Osteoblast (primary cell): Measurements from ENCODE around the gene ARMC12. TPM values are rescaled to one million over a fixed set of nuclear protein-coding genes. Genes with fewer than 3 reads are reported as not detected.

ENCODE experiments used
- DNase-seq: peaks from one replicate; pipeline ENCODE4 v3.0.0; 2011; ENCODE audit warnings: low spot score, mixed read lengths; ENCODE audit not compliant: insufficient read length; ENCODE audit errors: missing footprints
- H2AFZ ChIP-seq: 2 replicates; pipeline ENCODE4 v1.6.0; 2011; ENCODE audit warnings: mild to moderate bottlenecking, low read length
- H3K27ac ChIP-seq: 2 replicates; pipeline ENCODE4 v1.5.1; 2011; ENCODE audit warnings: mild to moderate bottlenecking, low read depth, low read length, moderate library complexity
- H3K27me3 ChIP-seq: 2 replicates; pipeline ENCODE4 v1.6.0; 2012; ENCODE audit warnings: mild to moderate bottlenecking, control low read depth, inconsistent platforms, low read length, moderate library complexity; ENCODE audit not compliant: insufficient read depth
- H3K36me3 ChIP-seq: 2 replicates; pipeline ENCODE4 v1.5.1; 2011; ENCODE audit warnings: mild to moderate bottlenecking, low read length, control low read depth, moderate library complexity; ENCODE audit not compliant: insufficient read depth
- H3K4me1 ChIP-seq: 2 replicates; pipeline ENCODE4 v1.5.1; 2011; ENCODE audit warnings: mild to moderate bottlenecking, low read length, control low read depth, moderate library complexity; ENCODE audit not compliant: insufficient read depth
- H3K4me2 ChIP-seq: 2 replicates; pipeline ENCODE4 v1.6.0; 2011; ENCODE audit warnings: mild to moderate bottlenecking, low read length; ENCODE audit not compliant: insufficient read depth
- H3K4me3 ChIP-seq: fragments of 200-600 bp; sonication (generic); 3 replicates; pipeline ENCODE4 v1.5.1; 2012; ENCODE audit warnings: mild to moderate bottlenecking, low read length, inconsistent platforms; ENCODE audit not compliant: insufficient read depth
- H3K79me2 ChIP-seq: 2 replicates; pipeline ENCODE4 v1.6.0; 2012; ENCODE audit warnings: mild to moderate bottlenecking, low read length, control low read depth, inconsistent platforms; ENCODE audit not compliant: insufficient read depth
- H3K9me3 ChIP-seq: 2 replicates; pipeline ENCODE4 v1.5.1; 2011; ENCODE audit warnings: low read depth, low read length, control low read depth
- H4K20me1 ChIP-seq: 2 replicates; pipeline ENCODE4 v1.6.0; 2012; ENCODE audit warnings: mild to moderate bottlenecking, low read length, control low read depth; ENCODE audit not compliant: insufficient read depth
- CTCF ChIP-seq: IDR thresholded peaks from 2 replicates; pipeline ENCODE4 v1.5.1; 2011; ENCODE audit warnings: mild to moderate bottlenecking, low read depth, low read length, moderate library complexity; ENCODE audit errors: extremely low read depth
- total RNA-seq: library from RNA; depleted of rRNA; stranded (reverse); fragments of >200 nt; gene quantifications from 2 replicates; pipeline ENCODE4 v1.2.3, GENCODE V29; 2012

ARMC12 gene
- total RNA-seq, 1 donor, result 0.36 TPM

GRCh38 chr6:35782424-35782823, 45.6 kb downstream of the ARMC12 start:
- H3K4me3 ChIP-seq, result no peak overlapping the region
- H3K27ac ChIP-seq, result no peak overlapping the region
- H3K27me3 ChIP-seq, result peaks cover 26% of the 10 kb centered on the region
- no peak overlapping the region for H3K4me2 ChIP-seq
- no peaks in the 10 kb centered on the region for H3K4me1 ChIP-seq
- no peak for TF ChIP-seq CTCF
- H3K79me2 ChIP-seq, result no peaks in the 10 kb centered on the region
- no peak overlapping the region for H2AFZ ChIP-seq
- no peak for DNase-seq
- H3K9me3 ChIP-seq, result no peaks in the 10 kb centered on the region
- H3K36me3 ChIP-seq, result no peaks in the 10 kb centered on the region
- H4K20me1 ChIP-seq, result no peaks in the 10 kb centered on the region

- no peak for DNase-seq
- Histone ChIP-seq H3K9me3 (no peaks in the 10 kb centered on the region), H3K4me1 (no peaks in the 10 kb centered on the region), H3K79me2 (no peaks in the 10 kb centered on the region), H2AFZ (no peak overlapping the region), H3K27ac (no peak overlapping the region), H3K4me3 (no peak overlapping the region), H4K20me1 (no peaks in the 10 kb centered on the region), H3K36me3 (no peaks in the 10 kb centered on the region), H3K4me2 (no peak overlapping the region), H3K27me3 (peaks cover 44% of the 10 kb centered on the region)
- TF ChIP-seq CTCF, result no peak
These were observed 47.4 kb downstream of the ARMC12 start for GRCh38 chr6:35784200-35784599.

GRCh38 chr6:35786272-35786671, 49.4 kb downstream of the ARMC12 start:
- no peak overlapping the region for H2AFZ ChIP-seq
- no peak overlapping the region for H3K27ac ChIP-seq
- H3K27me3 ChIP-seq, result peaks cover 51% of the 10 kb centered on the region

GRCh38 chr6:35786810-35787209, 50.0 kb downstream of the ARMC12 start:
- Histone ChIP-seq H3K9me3 (no peaks in the 10 kb centered on the region), H3K27ac (no peak overlapping the region), H3K4me3 (no peak overlapping the region), H3K79me2 (no peaks in the 10 kb centered on the region), H2AFZ (no peak overlapping the region), H3K4me2 (no peak overlapping the region), H4K20me1 (no peaks in the 10 kb centered on the region), H3K36me3 (no peaks in the 10 kb centered on the region), H3K4me1 (no peaks in the 10 kb centered on the region), H3K27me3 (peaks cover 49% of the 10 kb centered on the region)
- no peak for TF ChIP-seq CTCF
- DNase-seq, result peak; percentile 81

More at GRCh38 chr6:35786272-35786671, 49.4 kb downstream of the ARMC12 start:
- Histone ChIP-seq H3K79me2 (no peaks in the 10 kb centered on the region), H3K9me3 (no peaks in the 10 kb centered on the region), H3K4me3 (no peak overlapping the region), H3K4me1 (no peaks in the 10 kb centered on the region), H4K20me1 (no peaks in the 10 kb centered on the region), H3K4me2 (no peak overlapping the region), H3K36me3 (no peaks in the 10 kb centered on the region)
- TF ChIP-seq CTCF, result no peak
- DNase-seq, result no peak
